K562 (cell line): ENCODE measurements around the gene ATOSA. TPM values are rescaled to one million over a fixed set of nuclear protein-coding genes. Genes with fewer than 3 reads are reported as not detected.

Source experiments
- ATAC-seq: fragments of 200-7000 bp; cut with Tn5 transposase; 3 replicates; pipeline ENCODE4 v1.9.1; 2020; ENCODE audit warnings: moderate library complexity
- BruUV-seq: library from RNA; stranded (reverse); fragments of 400-500 nt; replicated peaks from 2 replicates; lab custom pipeline; 2021; lab: Mats Ljungman, UMichigan
- CTCF ChIA-PET: fragments of 300-600 bp; formaldehyde crosslinking; extraction: SDS; loops from one replicate; lab custom pipeline; 2021; ENCODE audit warnings: low intra/inter-chr PET ratio; lab: Yijun Ruan, JAX
- POLR2A ChIA-PET: fragments of 300-600, 350-650 bp; sonication (Branson Sonifier 250); formaldehyde crosslinking; extraction: SDS; loops from one replicate; lab custom pipeline; 2021; ENCODE audit warnings: antibody characterized with exemption, inconsistent platforms; lab: Yijun Ruan, JAX
- DNase-seq, 4 experiments: peaks; one replicate each; pipeline versions ENCODE4 v3.0.0 to v3.0.0-alpha.2; 2011 to 2018; ENCODE audit warnings: low spot score in 3 of 4, mixed read lengths in 3 of 4; ENCODE audit errors: extremely low read depth in 1 of 4
- FAIRE-seq: peaks from 2 replicates; lab custom pipeline; 2011; peaks lifted over from hg19 to GRCh38; lab: Jason Lieb, UNC
- H2AFZ ChIP-seq: 2 replicates; pipeline ENCODE4 v1.6.0; 2011; ENCODE audit warnings: low read depth, low read length, control low read depth, inconsistent platforms
- H3K27ac ChIP-seq: fragments of 200-600 bp; 3 replicates; pipeline ENCODE4 v1.8.0; 2011; ENCODE audit warnings: low read depth, mild to moderate bottlenecking, control low read depth, inconsistent platforms, low read length, moderate library complexity, mixed read lengths; ENCODE audit errors: extremely low read depth
- H3K27me3 ChIP-seq, 2 experiments: fragments of 300-600 bp in 1 of 2; 2 replicates in 1 of 2; 3 replicates in 1 of 2; pipeline versions ENCODE4 v1.6.0 to v1.8.0; 2011; ENCODE audit warnings: inconsistent platforms in 2 of 2, low read length in 2 of 2, mild to moderate bottlenecking in 1 of 2, mixed read lengths in 1 of 2, moderate library complexity in 1 of 2; ENCODE audit not compliant: control insufficient read depth in 2 of 2, insufficient read depth in 2 of 2
- H3K36me3 ChIP-seq: fragments of 300-600 bp; 3 replicates; pipeline ENCODE4 v1.8.0; 2011; ENCODE audit warnings: mild to moderate bottlenecking, low read length, inconsistent platforms; ENCODE audit not compliant: control insufficient read depth, insufficient read depth
- H3K4me1 ChIP-seq, 2 experiments: fragments of 200-600 bp in 1 of 2; replicated peaks in 1 of 2; 2 replicates in 1 of 2; 3 replicates in 1 of 2; pipeline versions ENCODE4 v1.5.1 to v1.8.0; 2011; ENCODE audit warnings: inconsistent platforms in 2 of 2, low read length in 2 of 2, mild to moderate bottlenecking in 1 of 2, mixed read lengths in 1 of 2, moderate library complexity in 1 of 2; ENCODE audit not compliant: control insufficient read depth in 2 of 2, insufficient read depth in 2 of 2
- H3K4me2 ChIP-seq: 2 replicates; pipeline ENCODE4 v1.6.1; 2011; ENCODE audit warnings: low read length, control low read depth, inconsistent platforms, mixed read lengths; ENCODE audit not compliant: insufficient read depth
- H3K4me3 ChIP-seq: fragments of 200-600 bp; sonication (generic), shearing (Covaris generic); 2 replicates; pipeline ENCODE4 v1.5.1; 2016; ENCODE audit warnings: control low read depth, inconsistent platforms
- H3K79me2 ChIP-seq: fragments of 200-600 bp; 3 replicates; pipeline ENCODE4 v1.8.0; 2011; ENCODE audit warnings: low read length, inconsistent platforms; ENCODE audit not compliant: control insufficient read depth, insufficient read depth
- H3K9ac ChIP-seq, 2 experiments: 2 replicates each; pipeline versions ENCODE4 v1.6.0 to v1.6.1; 2011; ENCODE audit warnings: low read depth in 2 of 2, low read length in 2 of 2, control low read depth in 1 of 2, inconsistent platforms in 1 of 2, mild to moderate bottlenecking in 1 of 2, mixed read lengths in 1 of 2; ENCODE audit not compliant: insufficient read depth in 1 of 2
- H3K9me1 ChIP-seq: one replicate; pipeline ENCODE4 v1.6.0; 2011; ENCODE audit warnings: inconsistent platforms, mild to moderate bottlenecking, low read length, moderate library complexity; ENCODE audit not compliant: control insufficient read depth, insufficient read depth
- H3K9me3 ChIP-seq: replicated peaks from 2 replicates; pipeline ENCODE4 v1.5.1; 2011; ENCODE audit warnings: low read depth, low read length, inconsistent platforms; ENCODE audit not compliant: control insufficient read depth, insufficient read depth
- H4K20me1 ChIP-seq: replicated peaks from 2 replicates; pipeline ENCODE4 v1.6.1; 2011; ENCODE audit warnings: low read length, inconsistent platforms, mixed read lengths; ENCODE audit not compliant: control insufficient read depth, insufficient read depth
- CBFA2T2 ChIP-seq: fragments of 450-650 bp; conservative IDR thresholded peaks from 2 replicates; pipeline ENCODE4 v1.6.1; 2017; ENCODE audit warnings: mild to moderate bottlenecking
- CEBPG ChIP-seq, 3 experiments: fragments of 200-800 bp in 1 of 3; sonication (Bioruptor generic) in 1 of 3; sonication (generic) in 1 of 3; formaldehyde crosslinking in 1 of 3; IDR thresholded peaks in 2 of 3; conservative IDR thresholded peaks in 1 of 3; 2 replicates each; pipeline versions ENCODE4 v1.6.1 to v1.8.0; 2016 to 2022; ENCODE audit warnings: missing compliant biosample characterization in 2 of 3, missing genetic modification characterization in 2 of 3, mild to moderate bottlenecking in 1 of 3, missing genetic modification reagents in 1 of 3
- KHSRP ChIP-seq: fragments of 450-650 bp; IDR thresholded peaks from 2 replicates; pipeline ENCODE4 v1.6.1; 2017
- NR2C2 ChIP-seq, 2 experiments: fragments of 200-800 bp in 1 of 2; sonication (Bioruptor generic) in 1 of 2; sonication (generic) in 1 of 2; formaldehyde crosslinking in 1 of 2; IDR thresholded peaks; 2 replicates each; pipeline versions ENCODE4 v1.6.1 to v1.8.0; 2016 to 2022; ENCODE audit warnings: mild to moderate bottlenecking in 1 of 2, missing compliant biosample characterization in 1 of 2, missing genetic modification characterization in 1 of 2, missing genetic modification reagents in 1 of 2
- TAL1 ChIP-seq: fragments of 450-650 bp; IDR thresholded peaks from 2 replicates; pipeline ENCODE4 v1.6.1; 2016; ENCODE audit warnings: mild to moderate bottlenecking
- TRIM24 ChIP-seq, 2 experiments: fragments of 450-650 bp; IDR thresholded peaks; 2 replicates each; pipeline ENCODE4 v1.6.1; 2016
- ZNF274 ChIP-seq: IDR thresholded peaks from 2 replicates; pipeline ENCODE4 v1.6.1; 2011; ENCODE audit warnings: low read depth, mild to moderate bottlenecking, low read length, moderate library complexity, borderline replicate concordance
- WGBS: fragments of 100-300 bp; shearing (Covaris generic); methylation state at CpG from one replicate; pipeline ENCODE4 v1.1.6; 2016; ENCODE audit warnings: low coverage, mixed read lengths; ENCODE audit not compliant: insufficient coverage; ENCODE audit errors: missing lambda C conversion rate; 5-methylcytosine and 5-hydroxymethylcytosine counted together
- in situ Hi-C: fragments of 300-500 bp; cut with MboI; formaldehyde crosslinking; loops from 4 replicates; pipeline ENCODE4 v1.15.0; 2018; ENCODE audit warnings: inconsistent platforms, mixed read lengths
- intact Hi-C: fragments of 100-400 bp; cut with micrococcal nuclease; formaldehyde crosslinking; loops from 2 replicates; pipeline ENCODE4 v1.14.2; 2022
- polyA plus RNA-seq, 8 experiments: library from polyadenylated mRNA; depleted of rRNA in 4 of 8; stranded (reverse) in 5 of 8; unstranded in 3 of 8; fragments of >200 nt; fragmentation: Nextera tagmentation in 2 of 8; fragmentation: Illumina TruSeq in 1 of 8; extraction: Ambion mirVana in 2 of 8; extraction: Trizol in 1 of 8; gene quantifications; 2 replicates each; pipeline versions ENCODE4 v1.2.1 to v1.2.3, GENCODE V29; 2011 to 2014; ENCODE audit warnings: inconsistent platforms in 1 of 8, missing spikeins in 1 of 8
- total RNA-seq, 7 experiments: library from RNA; depleted of rRNA in 6 of 7; stranded (reverse); fragments of >200 nt in 6 of 7; fragmentation: Illumina TruSeq in 2 of 7; extraction: Trizol in 2 of 7; gene quantifications; 2 replicates each; pipeline versions ENCODE4 v1.2.1 to v1.2.3, GENCODE V29; 2011 to 2021; ENCODE audit warnings: low replicate concordance in 1 of 7

ATOSA gene
- total and polyA plus RNA-seq, 9 of the 15 experiments (the other 6 are each of a cell fraction or from before 2014, with no cell fraction given) = 2.0 to 6.1 (median 3.9) TPM

- Histone ChIP-seq H3K4me2 (no peak overlapping the region), H3K4me3 (no peak overlapping the region), H3K36me3 (no peaks in the 10 kb centered on the region), H3K9me1 (no peaks in the 10 kb centered on the region), H3K9ac (no peak overlapping the region), H3K79me2 (no peaks in the 10 kb centered on the region), H4K20me1 (no peaks in the 10 kb centered on the region), H2AFZ (no peak overlapping the region), H3K27ac (no peak overlapping the region), H3K27me3 (peaks cover 5% of the 10 kb centered on the region in 2 experiments; a peak in 2 of 5 replicates), H3K4me1 (no peaks in the 10 kb centered on the region), H3K9me3 (no peaks in the 10 kb centered on the region)
- no TSS peak for BruUV-seq
- TF ChIP-seq KHSRP = no peak
- TF ChIP-seq CEBPG (CRISPR knock-in tag; IDR thresholded peaks at IDR 0.05) = no peak
- TF ChIP-seq CEBPG (tag; conservative IDR thresholded peaks at IDR 0.05 in 1 of 2, IDR thresholded peaks at IDR 0.05 in 1 of 2) = peak in 1 of 2 experiments; percentile 72; a peak in 2 of 4 replicates
- no peak for TF ChIP-seq TAL1
- no peak for TF ChIP-seq CBFA2T2
- TF ChIP-seq NR2C2 (CRISPR knock-in tag; IDR thresholded peaks at IDR 0.05) = no peak
- TF ChIP-seq NR2C2 (tag; IDR thresholded peaks at IDR 0.05) = peak; percentile 32; the same call in 1 of the 2 replicates
- TF ChIP-seq TRIM24 (IDR thresholded peaks at IDR 0.05) = 0 out of 4 replicates have a peak, but pooled peaks of 1 of the 2 experiments have one; percentile 24
- TF ChIP-seq ZNF274 = no peak
- ChIA-PET CTCF (no interaction called here), POLR2A (no interaction called here)
- in situ Hi-C loops = no loop called here
- intact Hi-C loops = loop anchor here (10.0 kb wide), 1 partner anchor 63 kb away; no protein-coding TSS in a partner anchor
- 2% methylated on average over 4 of the region's 6 CpGs for WGBS
- no peak for DNase-seq
- no peak for FAIRE-seq
- peak; percentile 71 for ATAC-seq
Measured at GRCh38 chr15:52717924-52718323, 38.7 kb upstream of the ATOSA start.
